GM12878 (cell line): ENCODE data around the gene NEO1.

Experiments used
- HDGF ChIP-seq: fragments of 450-650 bp; IDR thresholded peaks from 2 replicates; pipeline ENCODE4 v1.6.1; 2016; ENCODE audit warnings: antibody characterized with exemption
- MXI1 ChIP-seq: fragments of 150-350 bp; IDR thresholded peaks from 2 replicates; pipeline ENCODE4 v1.6.1; 2011; ENCODE audit warnings: low read depth, mild to moderate bottlenecking, inconsistent platforms, low read length, improper control_type of control experiment
- USF2 ChIP-seq: IDR thresholded peaks from 2 replicates; pipeline ENCODE4 v1.6.1; 2011; ENCODE audit warnings: low read depth, low read length, improper control_type of control experiment, borderline replicate concordance
- ZZZ3 ChIP-seq: IDR thresholded peaks from 2 replicates; pipeline ENCODE4 v1.6.1; 2011; ENCODE audit warnings: low read depth; ENCODE audit not compliant: control insufficient read depth, insufficient read length

- no peak for TF ChIP-seq ZZZ3
- TF ChIP-seq USF2, result no peak
- no peak for TF ChIP-seq HDGF
- TF ChIP-seq MXI1, result no peak
Measured at GRCh38 chr15:73075160-73075859, 23.0 kb downstream of the NEO1 start.
